Endothelial cell of umbilical vein (primary cell): Measurements from ENCODE around the gene CTF1.
"Not testable (repeated sequence)": the region's sequence is repeated elsewhere in the genome, so short reads cannot be mapped to it uniquely, and the experiment has no call there.

Experiments used
- CTCF ChIP-seq, 2 donors: IDR thresholded peaks; 1 replicate in 1 of 2; 2 replicates in 1 of 2; pipeline ENCODE4 v1.5.1; 2011; ENCODE audit warnings: low read length in 2 of 2, mild to moderate bottlenecking in 2 of 2, moderate library complexity in 2 of 2, control low read depth in 1 of 2, inconsistent platforms in 1 of 2, low read depth in 1 of 2; ENCODE audit not compliant: insufficient read depth in 1 of 2; ENCODE audit errors: extremely low read depth in 1 of 2
- EZH2 ChIP-seq: IDR thresholded peaks from 2 replicates; pipeline ENCODE4 v1.6.1; 2012; ENCODE audit warnings: borderline replicate concordance, low read depth, mild to moderate bottlenecking, moderate library complexity, low read length, inconsistent platforms; ENCODE audit not compliant: severe bottlenecking
- GATA2 ChIP-seq: IDR thresholded peaks from 2 replicates; pipeline ENCODE4 v1.7.0; 2011; ENCODE audit warnings: low read depth, mild to moderate bottlenecking, moderate library complexity, mixed read lengths, low read length; ENCODE audit not compliant: insufficient read length, insufficient read depth
- JUN ChIP-seq: IDR thresholded peaks from 2 replicates; pipeline ENCODE4 v1.6.1; 2011; ENCODE audit warnings: borderline replicate concordance, low read depth; ENCODE audit not compliant: insufficient read length, insufficient read depth
- POLR2A ChIP-seq: IDR thresholded peaks from 2 replicates; pipeline ENCODE4 v1.6.1; 2012; ENCODE audit warnings: low read depth, mild to moderate bottlenecking, control low read depth, low read length
- POLR2AphosphoS5 ChIP-seq: IDR thresholded peaks from 2 replicates; pipeline ENCODE4 v1.6.1; 2012; ENCODE audit warnings: low read depth, mild to moderate bottlenecking, control low read depth, low read length, moderate library complexity; ENCODE audit not compliant: insufficient read depth

- not testable (repeated sequence) for TF ChIP-seq CTCF (IDR thresholded peaks at IDR 0.05; ENCODE audit: extremely low read depth in 1 of 2, insufficient read depth in 1 of 2, low read depth in 1 of 2, low read length in 2 of 2); EZH2; GATA2; POLR2AphosphoS5; POLR2A; JUN
Measured at GRCh38 chr16:30860729-30861128, 35.7 kb upstream of the CTF1 start.
